Measurements from ENCODE around the gene FAM181B. TPM values are rescaled to one million over a fixed set of nuclear protein-coding genes. Genes with fewer than 3 reads are reported as not detected.

The FAM181B gene
- total and polyA plus RNA-seq, 2 donors (not counting 1 experiment from before 2014, with no cell fraction given) = not detected

GRCh38 chr11:82703226-82703625 is 30.4 kb downstream of the FAM181B start:
- Histone ChIP-seq H2AFZ (ENCODE audit: insufficient read depth, low read depth, low read length, poor library complexity, severe bottlenecking) (no peak overlapping the region), H3K4me1 (ENCODE audit: control insufficient read depth in 2 of 2, insufficient read depth in 2 of 2, low read length in 2 of 2) (no peaks in the 10 kb centered on the region), H3K9me3 (ENCODE audit: control extremely low read depth in 1 of 3, control insufficient read depth in 2 of 3, insufficient read depth in 1 of 3, low read length in 2 of 3) (no peaks in the 10 kb centered on the region), H3K36me3 (replicated peaks in 1 of 2; ENCODE audit: control extremely low read depth in 1 of 2, control insufficient read depth in 1 of 2, extremely low read depth in 1 of 2, insufficient read depth in 2 of 2, low read length in 1 of 2) (no peaks in the 10 kb centered on the region), H3K4me2 (replicated peaks; ENCODE audit: low read depth, low read length, poor library complexity, severe bottlenecking) (no peak overlapping the region), H3K9ac (ENCODE audit: low read length) (no peak overlapping the region), H3K79me2 (ENCODE audit: control insufficient read depth, insufficient read depth, low read length) (no peaks in the 10 kb centered on the region), H3K27me3 (replicated peaks in 1 of 4; ENCODE audit: control extremely low read depth in 1 of 4, control insufficient read depth in 3 of 4, insufficient read depth in 4 of 4, low read length in 3 of 4) (peaks cover 0 to 5% (median 2%) of the 10 kb centered on the region in 4 experiments), H3K4me3 (ENCODE audit: control extremely low read depth in 1 of 5, extremely low read depth in 1 of 5, insufficient read depth in 1 of 5, low read depth in 2 of 5, low read length in 4 of 5) (no peak overlapping the region), H4K20me1 (ENCODE audit: control insufficient read depth, insufficient read depth, low read length, poor library complexity, severe bottlenecking) (no peaks in the 10 kb centered on the region), H3K27ac (ENCODE audit: low read length in 2 of 2) (no peak overlapping the region)
- ChIA-PET POLR2A (no interaction called here), CTCF (interaction anchor here (1.4 kb wide), 1 partner anchor 9 kb away, joined by 3 read pairs; no protein-coding TSS in a partner anchor)
- peaks cover 17% of the 10 kb centered on the region for H3K27me3 Mint-ChIP-seq
- TF ChIP-seq EZH2 (IDR thresholded peaks at IDR 0.05; ENCODE audit: borderline replicate concordance, insufficient read depth, low read depth, low read length, poor library complexity, severe bottlenecking) (no peak), CTCF (IDR thresholded peaks at IDR 0.05) (no peak)
- H3K4me1 Mint-ChIP-seq = no peaks in the 10 kb centered on the region
- no peak for ATAC-seq (ENCODE audit: low read depth)
- H3K4me3 Mint-ChIP-seq = no peak overlapping the region
- WGBS (ENCODE audit: insufficient coverage) = no CpG with 5 or more reads among the region's 2 CpGs
- DNase-seq = no peak
- no peaks in the 10 kb centered on the region for H3K9me3 Mint-ChIP-seq (ENCODE audit: insufficient read depth)
- no peak overlapping the region for H3K27ac Mint-ChIP-seq
- intact Hi-C loops (cut with micrococcal nuclease) = no loop called here

GRCh38 chr11:82701847-82702520 is 31.7 kb downstream of the FAM181B start:
- Histone ChIP-seq H3K27me3 (replicated peaks in 1 of 4; ENCODE audit: control extremely low read depth in 1 of 4, control insufficient read depth in 3 of 4, insufficient read depth in 4 of 4, low read length in 3 of 4) (peaks cover 0 to 5% (median 2%) of the 10 kb centered on the region in 4 experiments), H2AFZ (ENCODE audit: insufficient read depth, low read depth, low read length, poor library complexity, severe bottlenecking) (no peak overlapping the region), H3K4me1 (ENCODE audit: control insufficient read depth in 2 of 2, insufficient read depth in 2 of 2, low read length in 2 of 2) (no peaks in the 10 kb centered on the region), H4K20me1 (ENCODE audit: control insufficient read depth, insufficient read depth, low read length, poor library complexity, severe bottlenecking) (no peaks in the 10 kb centered on the region), H3K9me3 (ENCODE audit: control extremely low read depth in 1 of 3, control insufficient read depth in 2 of 3, insufficient read depth in 1 of 3, low read length in 2 of 3) (no peaks in the 10 kb centered on the region), H3K4me3 (ENCODE audit: control extremely low read depth in 1 of 5, extremely low read depth in 1 of 5, insufficient read depth in 1 of 5, low read depth in 2 of 5, low read length in 4 of 5) (no peak overlapping the region), H3K9ac (ENCODE audit: low read length) (no peak overlapping the region), H3K79me2 (ENCODE audit: control insufficient read depth, insufficient read depth, low read length) (no peaks in the 10 kb centered on the region), H3K27ac (ENCODE audit: low read length in 2 of 2) (no peak overlapping the region), H3K36me3 (replicated peaks in 1 of 2; ENCODE audit: control extremely low read depth in 1 of 2, control insufficient read depth in 1 of 2, extremely low read depth in 1 of 2, insufficient read depth in 2 of 2, low read length in 1 of 2) (no peaks in the 10 kb centered on the region), H3K4me2 (replicated peaks; ENCODE audit: low read depth, low read length, poor library complexity, severe bottlenecking) (no peak overlapping the region)
- WGBS (ENCODE audit: insufficient coverage) = 51% methylated on average over 3 of the region's 7 CpGs
- POLR2A ChIA-PET = no interaction called here
- TF ChIP-seq CTCF (IDR thresholded peaks at IDR 0.05) (peak; percentile 61), EZH2 (IDR thresholded peaks at IDR 0.05; ENCODE audit: borderline replicate concordance, insufficient read depth, low read depth, low read length, poor library complexity, severe bottlenecking) (no peak)
- Mint-ChIP-seq H3K9me3 (ENCODE audit: insufficient read depth) (no peaks in the 10 kb centered on the region), H3K4me1 (no peaks in the 10 kb centered on the region), H3K27ac (no peak overlapping the region), H3K4me3 (no peak overlapping the region), H3K27me3 (peaks cover 12% of the 10 kb centered on the region)
- DNase-seq (peak; percentile 12), ATAC-seq (ENCODE audit: low read depth) (no peak)
- intact Hi-C loops (cut with micrococcal nuclease) = no loop called here
- CTCF ChIA-PET = interaction anchor here (1.1 to 2.0 kb wide), 6 partner anchors 10 to 1060 kb away, joined by 3 to 5 read pairs (median 4); no protein-coding TSS in a partner anchor

Measured in B cell (primary cell).